HG03442 (cell line): ENCODE results near the gene TEX2.

ENCODE experiments used
- ATAC-seq: cut with Tn5 transposase; IDR thresholded peaks from one replicate; pipeline ENCODE4 v1.9.1; 2021; ENCODE audit warnings: mild to moderate bottlenecking, moderate library complexity; ENCODE audit not compliant: unreplicated experiment

The TEX2 gene

GRCh38 chr17:64148699-64149098, 114.4 kb downstream of the TEX2 start:
- ATAC-seq = no peak

GRCh38 chr17:64148017-64148631, 114.9 kb downstream of the TEX2 start:
- ATAC-seq = no peak

GRCh38 chr17:64147110-64148016, 115.7 kb downstream of the TEX2 start:
- no peak for ATAC-seq

- ATAC-seq = peak; percentile 12
These were observed 116.5 kb downstream of the TEX2 start for GRCh38 chr17:64146418-64147109.

GRCh38 chr17:64145751-64146417, 117.2 kb downstream of the TEX2 start:
- ATAC-seq = peak; percentile 96

GRCh38 chr17:64145375-64145750, 117.7 kb downstream of the TEX2 start:
- peak; percentile 3 for ATAC-seq

GRCh38 chr17:64139542-64139941, 123.5 kb downstream of the TEX2 start:
- no peak for ATAC-seq

- no peak for ATAC-seq
These were observed 124.6 kb downstream of the TEX2 start for GRCh38 chr17:64138441-64138840.

GRCh38 chr17:64135000-64135399, 128.1 kb downstream of the TEX2 start:
- ATAC-seq = no peak

- no peak for ATAC-seq
These were observed 128.7 kb downstream of the TEX2 start for GRCh38 chr17:64134216-64134970.

- ATAC-seq = no peak
These were observed 129.4 kb downstream of the TEX2 start for GRCh38 chr17:64133546-64134215.

GRCh38 chr17:64131606-64132270, 131.3 kb downstream of the TEX2 start:
- ATAC-seq = no peak

GRCh38 chr17:64130559-64131001, 132.5 kb downstream of the TEX2 start:
- peak; percentile 26 for ATAC-seq

GRCh38 chr17:64129765-64130558, 133.1 kb downstream of the TEX2 start, which contains the start of gene ERN1:
ERN1 (minus strand) TSS chr17:64130144; CDS start chr17:64130029, 115 bp downstream.
- ATAC-seq = peak; percentile 70

- ATAC-seq = peak; percentile 6
These were observed 133.6 kb downstream of the TEX2 start for GRCh38 chr17:64129515-64129764.

- ATAC-seq = no peak
These were observed 134.1 kb downstream of the TEX2 start for GRCh38 chr17:64128787-64129514.

GRCh38 chr17:64126918-64127317, 136.1 kb downstream of the TEX2 start:
- ATAC-seq = no peak

GRCh38 chr17:64125937-64126336, 137.1 kb downstream of the TEX2 start:
- ATAC-seq = no peak
